Adrenal gland (tissue), 12 donors: Measurements from ENCODE around the gene ZGLP1. TPM values are rescaled to one million over a fixed set of nuclear protein-coding genes. Genes with fewer than 3 reads are reported as not detected.
A peak's percentile ranks its signal among the peaks of the same experiment; 100 is the strongest.

Source experiments
- DNase-seq, 7 donors: peaks; one replicate each; pipeline ENCODE4 v3.0.0-alpha.2; 2019 to 2020
- H3K27ac ChIP-seq, 5 donors: fragments of 200-600 bp; sonication (generic) in 4 of 5; 1 replicate in 3 of 5; 2 replicates in 2 of 5; pipeline versions ENCODE4 v1.5.1 to v1.8.0; 2016 to 2020; ENCODE audit warnings: mild to moderate bottlenecking in 1 of 5
- H3K27me3 ChIP-seq: fragments of 200-600 bp; 2 replicates; pipeline ENCODE4 v1.8.0; 2021
- H3K36me3 ChIP-seq, 2 donors: fragments of 200-600 bp; replicated peaks in 1 of 2; 1 replicate in 1 of 2; 2 replicates in 1 of 2; pipeline versions ENCODE4 v1.5.1 to v1.8.0; 2018 to 2022
- H3K4me1 ChIP-seq, 2 donors: fragments of 200-600 bp; replicated peaks in 1 of 2; 1 replicate in 1 of 2; 2 replicates in 1 of 2; pipeline versions ENCODE4 v1.5.1 to v1.8.0; 2018 to 2021
- H3K4me3 ChIP-seq, 4 donors: fragments of 200-600 bp; sonication (generic) in 3 of 4; one replicate each; pipeline ENCODE4 v1.5.1; 2016 to 2018
- H3K9me3 ChIP-seq, 3 donors: fragments of 200-600 bp; sonication (generic) in 1 of 3; replicated peaks in 1 of 3; 1 replicate in 2 of 3; 2 replicates in 1 of 3; pipeline versions ENCODE4 v1.5.1 to v1.8.0; 2016 to 2021
- CTCF ChIP-seq, 6 experiments: fragments of 450-650 bp in 4 of 6; fragments of 200-600 bp in 2 of 6; sonication (generic) in 1 of 6; IDR thresholded peaks; 1 replicate in 5 of 6; 2 replicates in 1 of 6; pipeline versions ENCODE4 v1.5.1 to v1.8.0; 2016 to 2021; ENCODE audit warnings: antibody characterized with exemption in 6 of 6, mild to moderate bottlenecking in 2 of 6, moderate library complexity in 1 of 6
- POLR2A ChIP-seq, 2 donors: fragments of 450-650 bp; IDR thresholded peaks; one replicate each; pipeline ENCODE4 v1.6.1; 2017; ENCODE audit warnings: antibody characterized with exemption in 2 of 2, mild to moderate bottlenecking in 2 of 2, moderate library complexity in 1 of 2
- WGBS, 4 donors: extraction: QIAGEN DNeasy Blood & Tissue Kit in 2 of 4; methylation state at CpG; one replicate each; pipeline versions ENCODE4 v1.1.5 to v1.1.7; 2013 to 2017; 5-methylcytosine and 5-hydroxymethylcytosine counted together
- intact Hi-C, 2 donors: fragments of 100-400 bp; cut with DNase I; formaldehyde crosslinking; loops; one replicate each; pipeline versions ENCODE4 v1.14.1 to v1.15.0; 2022 to 2023
- polyA plus RNA-seq, 3 donors: library from polyadenylated mRNA; stranded (reverse); fragments of 200-250 nt in 2 of 3; fragments of 350-450 nt in 1 of 3; fragmentation: Illumina TruSeq in 1 of 3; extraction: RNeasy Lipid Tissue Mini Kit (QIAGEN cat#74804) in 1 of 3; gene quantifications; one replicate each; pipeline ENCODE4 v1.2.3, GENCODE V29; 2013 to 2014
- total RNA-seq, 9 donors: library from RNA; depleted of rRNA in 4 of 9; stranded (reverse); fragments of >200 nt in 4 of 9; fragments of 120-200 nt in 1 of 9; fragmentation: NEBNext Ultra II Directional in 1 of 9; extraction: Animal tissue kit (Norgen Biotek cat#: 25700) in 1 of 9; gene quantifications; one replicate each; pipeline versions ENCODE4 v1.1.0 to v1.2.4, GENCODE V29; 2013 to 2023
- donor health status: healthy with polysubstance abuse.
- donor health status: Bipolar disorder and iron deficiency.
- donor health status: DM: yes; HTN: yes; CAD: no.
- donor health status: DM: no; HTN: no; CAD: no.
- donor health status: DM: no; HTN: no; CAD: no.
- donor health status: DM: yes; HTN: yes; CAD: no.

The ZGLP1 gene
- total and polyA plus RNA-seq, 12 donors: 0.48 to 38.8 (median 2.8) TPM; not detected in 2

GRCh38 chr19:10269333-10270179 is 40.1 kb downstream of the ZGLP1 start:
- intact Hi-C loops: loop anchor here (2.0 kb wide), 1 partner anchor 121 kb away; no protein-coding TSS in a partner anchor
- H3K27me3 ChIP-seq: no peaks in the 10 kb centered on the region
- H3K9me3 ChIP-seq: no peaks in the 10 kb centered on the region
- peaks cover 0 to under 1% of the 10 kb centered on the region in 2 donors for H3K36me3 ChIP-seq
- H3K27ac ChIP-seq: peak overlapping the region; percentile 62 to 88 (median 74)
- DNase-seq: peak; percentile 79 to 92 (median 83)
- WGBS, 4 donors: 0 to 10% (median 4%) methylated on average over 12 to 59 of the region's 59 CpGs
- no peak for TF ChIP-seq POLR2A (IDR thresholded peaks at IDR 0.05)
- peak; percentile 89 to 95 (median 92) for TF ChIP-seq CTCF (IDR thresholded peaks at IDR 0.05)
- H3K4me3 ChIP-seq: peak overlapping the region in 2 of 4 donors; percentile 19 to 42
- H3K4me1 ChIP-seq: peaks cover 5 to 19% of the 10 kb centered on the region in 2 donors

GRCh38 chr19:10268071-10268470 is 41.5 kb downstream of the ZGLP1 start:
- Histone ChIP-seq H3K27ac (peak overlapping the region in 2 of 5 donors; percentile 43 to 44), H3K4me3 (no peak overlapping the region), H3K4me1 (peaks cover 5 to 19% of the 10 kb centered on the region in 2 donors), H3K27me3 (no peaks in the 10 kb centered on the region), H3K36me3 (no peaks in the 10 kb centered on the region), H3K9me3 (no peaks in the 10 kb centered on the region)
- peak in 2 of 7 donors; percentile 38 to 48 for DNase-seq
- intact Hi-C loops: loop anchor here (2.0 kb wide), 1 partner anchor 123 kb away; no protein-coding TSS in a partner anchor
- 55 to 62% (median 58%) methylated on average over 6 of the region's 6 CpGs for WGBS, 4 donors
- TF ChIP-seq POLR2A (IDR thresholded peaks at IDR 0.05): no peak
- TF ChIP-seq CTCF (IDR thresholded peaks at IDR 0.05): no peak

DNA sequence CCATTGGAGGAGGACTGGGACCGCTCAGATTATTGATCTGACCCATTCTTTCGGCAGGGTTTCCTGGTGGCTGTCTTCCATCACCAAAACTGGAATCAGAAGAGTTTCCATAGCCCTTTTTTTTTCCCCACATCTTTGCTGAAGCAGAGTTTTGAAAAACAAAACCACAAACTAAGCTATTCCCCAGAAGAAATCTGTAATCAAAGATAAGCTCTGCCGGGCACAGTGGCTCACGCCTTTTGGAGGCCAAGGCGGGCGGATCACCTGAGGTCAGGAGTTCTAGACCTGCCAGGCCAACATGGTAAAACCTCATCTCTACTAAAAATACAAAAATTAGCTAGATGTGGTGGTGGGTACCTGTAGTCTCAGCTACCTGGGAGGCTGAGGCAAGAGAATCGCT is 42.9 kb downstream of the ZGLP1 start:
- DNase-seq: no peak
- Histone ChIP-seq H3K4me1 (peaks cover 5 to 19% of the 10 kb centered on the region in 2 donors), H3K9me3 (no peaks in the 10 kb centered on the region), H3K36me3 (no peaks in the 10 kb centered on the region), H3K27ac (no peak overlapping the region), H3K27me3 (no peaks in the 10 kb centered on the region), H3K4me3 (no peak overlapping the region)
- WGBS, 4 donors: 73 to 83% (median 79%) methylated on average over 7 of the region's 7 CpGs
- TF ChIP-seq POLR2A (IDR thresholded peaks at IDR 0.05): no peak
- no peak for TF ChIP-seq CTCF (IDR thresholded peaks at IDR 0.05)
- intact Hi-C loops: no loop called here

DNA sequence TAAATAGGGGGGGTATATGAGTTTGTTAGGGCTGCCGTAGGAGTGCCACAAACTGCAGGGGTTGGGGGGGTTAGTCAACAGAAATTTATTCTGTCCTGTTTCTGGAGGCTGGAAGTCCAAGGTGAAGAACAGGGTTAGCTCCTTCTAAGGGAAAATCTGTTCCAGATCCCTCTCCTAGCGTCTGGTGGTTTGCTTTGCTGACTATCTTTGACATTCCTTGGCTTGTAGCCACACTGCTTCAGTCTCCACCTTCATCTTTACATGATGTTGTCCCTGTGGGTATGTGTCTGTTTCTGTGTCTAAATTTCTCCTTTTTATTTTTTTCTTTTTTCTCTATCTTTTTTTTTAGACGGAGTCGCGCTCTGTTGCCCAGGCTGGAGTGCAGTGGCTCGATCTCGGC is 46.8 kb downstream of the ZGLP1 start:
- intact Hi-C loops: no loop called here
- Histone ChIP-seq H3K9me3 (no peaks in the 10 kb centered on the region), H3K36me3 (peaks cover 0 to 10% of the 10 kb centered on the region in 2 donors), H3K4me3 (no peak overlapping the region), H3K4me1 (no peaks in the 10 kb centered on the region), H3K27me3 (no peaks in the 10 kb centered on the region), H3K27ac (no peak overlapping the region)
- DNase-seq: no peak
- TF ChIP-seq CTCF (IDR thresholded peaks at IDR 0.05) (no peak), POLR2A (IDR thresholded peaks at IDR 0.05) (no peak)
- 71 to 78% (median 75%) methylated on average over 7 of the region's 7 CpGs for WGBS, 4 donors
